HepG2 (cell line): ENCODE data around the gene C9orf50. TPM values are rescaled to one million over a fixed set of nuclear protein-coding genes. Genes with fewer than 3 reads are reported as not detected.

Source experiments
- ARNTL ChIP-seq: sonication (generic); formaldehyde crosslinking; IDR thresholded peaks from 2 replicates; pipeline ENCODE4 v1.4.0; 2020; ENCODE audit warnings: mild to moderate bottlenecking, missing genetic modification reagents
- HNRNPH1 ChIP-seq: fragments of 200-400 bp; formaldehyde crosslinking; optimal IDR thresholded peaks from 2 replicates; pipeline ENCODE3; 2017; ENCODE audit warnings: mild to moderate bottlenecking, low read depth, low read length
- KMT2A ChIP-seq: sonication (generic); formaldehyde crosslinking; IDR thresholded peaks from 2 replicates; pipeline ENCODE4 v1.4.0; 2020; ENCODE audit warnings: missing genetic modification reagents
- MTF1 ChIP-seq: sonication (generic); formaldehyde crosslinking; IDR thresholded peaks from 2 replicates; pipeline ENCODE4 v1.5.0; 2020; ENCODE audit warnings: missing genetic modification reagents
- PAX8 ChIP-seq: sonication (generic); formaldehyde crosslinking; IDR thresholded peaks from 2 replicates; pipeline ENCODE4 v1.8.0; 2022; ENCODE audit warnings: mild to moderate bottlenecking, missing genetic modification reagents, borderline replicate concordance
- RAD21 ChIP-seq: fragments of 450-650 bp; formaldehyde crosslinking; IDR thresholded peaks from 2 replicates; pipeline ENCODE4 v1.5.0; 2020; ENCODE audit warnings: mild to moderate bottlenecking
- SKI ChIP-seq: fragments of 450-650 bp; IDR thresholded peaks from one replicate; pipeline ENCODE4 v1.6.1; 2018; ENCODE audit warnings: mild to moderate bottlenecking; ENCODE audit not compliant: partially characterized antibody
- SOX6 ChIP-seq, 2 experiments: fragments of 450-650 bp in 1 of 2; sonication (generic) in 1 of 2; formaldehyde crosslinking in 1 of 2; IDR thresholded peaks; 2 replicates each; pipeline versions ENCODE4 v1.4.0 to v1.6.1; 2017 to 2020; ENCODE audit warnings: antibody characterized with exemption in 1 of 2, mild to moderate bottlenecking in 1 of 2, missing genetic modification reagents in 1 of 2
- SRSF9 ChIP-seq: fragments of 200-400 bp; formaldehyde crosslinking; IDR thresholded peaks from 2 replicates; pipeline ENCODE4 v1.6.1; 2018; ENCODE audit warnings: borderline replicate concordance, mild to moderate bottlenecking, low read depth, low read length; ENCODE audit not compliant: insufficient read depth, poor library complexity, severe bottlenecking
- SSRP1 ChIP-seq: IDR thresholded peaks from 2 replicates; pipeline ENCODE4 v1.6.1; 2016; ENCODE audit warnings: control low read depth
- TAF15 ChIP-seq: fragments of 200-400 bp; formaldehyde crosslinking; IDR thresholded peaks from one replicate; pipeline ENCODE4 v1.6.1; 2018; ENCODE audit warnings: mild to moderate bottlenecking, low read depth, low read length; ENCODE audit not compliant: poor library complexity, severe bottlenecking
- TRIM24 ChIP-seq: sonication (generic); formaldehyde crosslinking; IDR thresholded peaks from 2 replicates; pipeline ENCODE4 v1.8.0; 2022; ENCODE audit warnings: mild to moderate bottlenecking, missing genetic modification reagents
- ZBTB39 ChIP-seq: sonication (generic); formaldehyde crosslinking; IDR thresholded peaks from 2 replicates; pipeline ENCODE4 v1.5.0; 2020; ENCODE audit warnings: missing genetic modification reagents
- ZNF446 ChIP-seq: sonication (generic); formaldehyde crosslinking; IDR thresholded peaks from 2 replicates; pipeline ENCODE4 v1.5.0; 2020; ENCODE audit warnings: mild to moderate bottlenecking, missing genetic modification reagents
- ZNF543 ChIP-seq: sonication (generic); formaldehyde crosslinking; IDR thresholded peaks from 2 replicates; pipeline ENCODE4 v1.4.0; 2020; ENCODE audit warnings: mild to moderate bottlenecking, missing genetic modification reagents
- ZNF567 ChIP-seq: sonication (generic); formaldehyde crosslinking; IDR thresholded peaks from 2 replicates; pipeline ENCODE4 v1.8.1; 2023; ENCODE audit warnings: mild to moderate bottlenecking, missing genetic modification reagents, borderline replicate concordance
- ZNF639 ChIP-seq: conservative IDR thresholded peaks from 2 replicates; pipeline ENCODE4 v1.6.1; 2018; ENCODE audit warnings: missing genetic modification reagents
- ZNF788 ChIP-seq: sonication (generic); formaldehyde crosslinking; IDR thresholded peaks from 2 replicates; pipeline ENCODE4 v1.5.0; 2020; ENCODE audit warnings: mild to moderate bottlenecking, missing genetic modification reagents, borderline replicate concordance
- ZSCAN12 ChIP-seq: sonication (generic); formaldehyde crosslinking; IDR thresholded peaks from 2 replicates; pipeline ENCODE4 v1.9.0; 2021; ENCODE audit warnings: mild to moderate bottlenecking, missing genetic modification reagents
- polyA plus RNA-seq, 8 experiments: library from polyadenylated mRNA; depleted of rRNA in 3 of 8; stranded (reverse) in 7 of 8; unstranded in 1 of 8; fragments of >200 nt; fragmentation: Illumina TruSeq in 4 of 8; extraction: Trizol in 4 of 8; gene quantifications; 2 replicates each; pipeline versions ENCODE4 v1.2.1 to v1.2.3, GENCODE V29; 2011 to 2016; ENCODE audit warnings: low read depth in 4 of 8, missing spikeins in 1 of 8, mixed read lengths in 1 of 8; ENCODE audit not compliant: insufficient read depth in 1 of 8
- total RNA-seq, 5 experiments: library from RNA; depleted of rRNA; stranded (reverse); fragments of >200 nt; fragmentation: Illumina TruSeq; extraction: Trizol; gene quantifications; 2 replicates each; pipeline ENCODE4 v1.2.3, GENCODE V29; 2016; ENCODE audit warnings: low read depth in 1 of 5
- TF ChIP-seq, protein P1 (sequence below): sonication (generic); formaldehyde crosslinking; conservative IDR thresholded peaks from 2 replicates; pipeline ENCODE4 v1.8.0; 2022; ENCODE audit warnings: missing genetic modification reagents
- TF ChIP-seq, protein P2 (sequence below): sonication (generic); formaldehyde crosslinking; IDR thresholded peaks from 2 replicates; pipeline ENCODE4 v1.8.0; 2022; ENCODE audit warnings: missing genetic modification reagents, low read depth, mild to moderate bottlenecking, borderline replicate concordance
- TF ChIP-seq, protein P3 (sequence below): fragments of 450-650 bp; IDR thresholded peaks from 2 replicates; pipeline ENCODE4 v1.6.1; 2017

C9orf50 gene
- total and polyA plus RNA-seq, 2 of the 13 experiments (the other 11 are each of a cell fraction or from before 2014, with no cell fraction given) = not detected

DNA sequence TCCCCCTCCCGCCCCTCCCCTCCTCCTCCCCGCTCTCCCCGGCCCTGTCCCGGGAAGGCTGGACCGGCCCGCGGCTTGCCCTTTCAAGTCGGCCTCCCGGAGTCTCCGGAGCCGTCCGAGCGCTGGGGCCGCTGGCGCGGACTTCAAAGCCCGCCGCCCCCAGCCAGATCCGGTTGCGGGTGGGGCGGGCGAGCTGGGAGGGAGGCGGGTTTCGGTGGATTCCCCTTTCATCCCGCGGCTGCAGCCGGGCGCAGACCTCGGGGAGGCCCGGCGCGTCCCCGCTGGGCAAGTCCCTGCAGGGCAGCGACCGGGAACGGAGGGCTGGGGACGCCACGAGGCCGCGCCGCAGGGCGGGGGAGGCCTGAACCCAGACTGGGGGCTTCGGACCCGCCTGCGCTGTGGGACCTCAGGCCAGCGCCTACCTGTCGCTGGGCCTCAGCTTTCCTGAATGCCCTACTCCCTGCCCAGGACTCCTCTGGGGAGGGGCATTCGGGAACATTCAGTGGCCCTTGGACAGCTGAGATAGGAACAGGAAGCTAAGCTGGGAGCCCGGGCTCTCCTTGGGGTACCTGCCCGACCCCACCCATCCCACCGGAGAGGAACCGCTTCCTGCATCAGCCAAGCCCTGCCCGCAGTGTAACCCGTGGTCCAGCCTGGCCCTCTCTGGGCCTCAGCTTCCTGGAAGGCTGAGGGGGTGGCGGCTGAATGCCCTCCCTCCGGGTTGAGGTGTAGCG lies 23.4 kb downstream of the C9orf50 start (continued):
- TF ChIP-seq SRSF9 (no peak), MTF1 (CRISPR knock-in tag) (0 out of 2 replicates have a peak, but pooled peaks have one; percentile 49), ZNF543 (CRISPR knock-in tag) (peak; percentile 85; the same call in 1 of the 2 replicates), ZNF788 (CRISPR knock-in tag) (peak; percentile 96; the same call in 1 of the 2 replicates), ARNTL (CRISPR knock-in tag) (peak; percentile 89; the same call in 1 of the 2 replicates), ZBTB39 (CRISPR knock-in tag) (peak; percentile 33; the same call in 1 of the 2 replicates), SSRP1 (no peak), ZSCAN12 (CRISPR knock-in tag) (0 out of 2 replicates have a peak, but pooled peaks have one; percentile 16), SKI (peak; percentile 93), RAD21 (CRISPR knock-in tag) (peak; percentile 67), SOX6 (IDR thresholded peaks at IDR 0.05) (no peak), SOX6 (CRISPR knock-in tag; IDR thresholded peaks at IDR 0.05) (peak; percentile 92), ZNF567 (no peak), TRIM24 (CRISPR knock-in tag) (no peak), ZNF639 (CRISPR knock-in tag) (peak; percentile 100), KMT2A (CRISPR knock-in tag) (peak; percentile 52; the same call in 1 of the 2 replicates), HNRNPH1 (no peak), PAX8 (CRISPR knock-in tag) (no peak; the same call in 1 of the 2 replicates), ZNF446 (CRISPR knock-in tag) (0 out of 2 replicates have a peak, but pooled peaks have one; percentile 9), TAF15 (peak; percentile 55)
- TF ChIP-seq, protein P1, sequence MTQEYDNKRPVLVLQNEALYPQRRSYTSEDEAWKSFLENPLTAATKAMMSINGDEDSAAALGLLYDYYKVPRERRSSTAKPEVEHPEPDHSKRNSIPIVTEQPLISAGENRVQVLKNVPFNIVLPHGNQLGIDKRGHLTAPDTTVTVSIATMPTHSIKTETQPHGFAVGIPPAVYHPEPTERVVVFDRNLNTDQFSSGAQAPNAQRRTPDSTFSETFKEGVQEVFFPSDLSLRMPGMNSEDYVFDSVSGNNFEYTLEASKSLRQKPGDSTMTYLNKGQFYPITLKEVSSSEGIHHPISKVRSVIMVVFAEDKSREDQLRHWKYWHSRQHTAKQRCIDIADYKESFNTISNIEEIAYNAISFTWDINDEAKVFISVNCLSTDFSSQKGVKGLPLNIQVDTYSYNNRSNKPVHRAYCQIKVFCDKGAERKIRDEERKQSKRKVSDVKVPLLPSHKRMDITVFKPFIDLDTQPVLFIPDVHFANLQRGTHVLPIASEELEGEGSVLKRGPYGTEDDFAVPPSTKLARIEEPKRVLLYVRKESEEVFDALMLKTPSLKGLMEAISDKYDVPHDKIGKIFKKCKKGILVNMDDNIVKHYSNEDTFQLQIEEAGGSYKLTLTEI (CRISPR knock-in tag) = no peak
- TF ChIP-seq, protein P2, sequence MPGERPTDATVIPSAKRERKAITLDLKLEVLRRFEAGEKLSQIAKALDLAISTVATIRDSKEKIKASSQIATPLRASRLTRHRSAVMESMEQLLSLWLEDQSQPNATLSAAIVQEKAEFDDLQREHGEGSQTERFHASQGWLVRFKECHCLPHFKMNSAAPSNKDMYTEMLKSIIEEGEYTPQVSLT (CRISPR knock-in tag) = no peak; the same call in 1 of the 2 replicates
- TF ChIP-seq, protein P3, sequence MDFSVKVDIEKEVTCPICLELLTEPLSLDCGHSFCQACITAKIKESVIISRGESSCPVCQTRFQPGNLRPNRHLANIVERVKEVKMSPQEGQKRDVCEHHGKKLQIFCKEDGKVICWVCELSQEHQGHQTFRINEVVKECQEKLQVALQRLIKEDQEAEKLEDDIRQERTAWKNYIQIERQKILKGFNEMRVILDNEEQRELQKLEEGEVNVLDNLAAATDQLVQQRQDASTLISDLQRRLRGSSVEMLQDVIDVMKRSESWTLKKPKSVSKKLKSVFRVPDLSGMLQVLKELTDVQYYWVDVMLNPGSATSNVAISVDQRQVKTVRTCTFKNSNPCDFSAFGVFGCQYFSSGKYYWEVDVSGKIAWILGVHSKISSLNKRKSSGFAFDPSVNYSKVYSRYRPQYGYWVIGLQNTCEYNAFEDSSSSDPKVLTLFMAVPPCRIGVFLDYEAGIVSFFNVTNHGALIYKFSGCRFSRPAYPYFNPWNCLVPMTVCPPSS = no peak
